CD4-positive, alpha-beta T cell (primary cell): ENCODE data around the gene CARS1. TPM values are rescaled to one million over a fixed set of nuclear protein-coding genes. Genes with fewer than 3 reads are reported as not detected.

Source experiments
- ATAC-seq: fragments of 200-7000 bp; cut with Tn5 transposase; one replicate; pipeline ENCODE4 v1.10.0; 2022; ENCODE audit warnings: mild to moderate bottlenecking; ENCODE audit not compliant: poor library complexity
- CTCF ChIA-PET: fragments of 350-600 bp; sonication (Branson Sonifier 250); formaldehyde crosslinking; loops from one replicate; lab custom pipeline; 2021; ENCODE audit warnings: antibody characterized with exemption, inconsistent platforms; lab: Charles Lee
- POLR2A ChIA-PET: fragments of 350-600 bp; sonication (Branson Sonifier 250); formaldehyde crosslinking; loops from one replicate; lab custom pipeline; 2021; ENCODE audit warnings: antibody characterized with exemption, inconsistent platforms; lab: Charles Lee
- DNase-seq, 14 experiments: peaks; one replicate each; pipeline ENCODE4 v3.0.0-alpha.2; 2013 to 2020; ENCODE audit warnings: mixed read lengths in 2 of 14
- H3K27ac ChIP-seq, 2 donors: one replicate each; pipeline versions ENCODE4 v1.5.1 to v1.7.0; 2013; ENCODE audit warnings: low read length in 2 of 2, low read depth in 1 of 2, mild to moderate bottlenecking in 1 of 2
- H3K27me3 ChIP-seq, 2 experiments: 1 replicate in 1 of 2; 2 replicates in 1 of 2; pipeline versions ENCODE4 v1.6.1 to v1.7.0; 2013; ENCODE audit warnings: low read length in 2 of 2, control low read depth in 1 of 2, mild to moderate bottlenecking in 1 of 2, moderate library complexity in 1 of 2; ENCODE audit not compliant: insufficient read depth in 2 of 2, control insufficient read depth in 1 of 2
- H3K36me3 ChIP-seq: one replicate; pipeline ENCODE4 v1.6.1; 2013; ENCODE audit warnings: low read length, control low read depth; ENCODE audit not compliant: insufficient read depth
- H3K4me1 ChIP-seq: one replicate; pipeline ENCODE4 v1.6.1; 2013; ENCODE audit warnings: low read length, control low read depth; ENCODE audit not compliant: insufficient read depth
- H3K4me3 ChIP-seq: one replicate; pipeline ENCODE4 v1.5.1; 2013; ENCODE audit warnings: mild to moderate bottlenecking, low read length, moderate library complexity
- H3K9me3 ChIP-seq, 2 experiments: 1 replicate in 1 of 2; 2 replicates in 1 of 2; pipeline versions ENCODE4 v1.6.1 to v1.7.0; 2013; ENCODE audit warnings: low read length in 2 of 2, mild to moderate bottlenecking in 2 of 2, control low read depth in 1 of 2, moderate library complexity in 1 of 2; ENCODE audit not compliant: control insufficient read depth in 1 of 2, insufficient read depth in 1 of 2
- H3K27ac Mint-ChIP-seq: one replicate; pipeline ENCODE4 v1.8.0; 2020; ENCODE audit warnings: mixed read lengths
- H3K27me3 Mint-ChIP-seq: one replicate; pipeline ENCODE4 v1.8.0; 2021; ENCODE audit warnings: mixed read lengths
- H3K36me3 Mint-ChIP-seq: one replicate; pipeline ENCODE4 v1.8.0; 2021; ENCODE audit warnings: low read depth, mixed read lengths
- H3K4me1 Mint-ChIP-seq: one replicate; pipeline ENCODE4 v1.8.0; 2021; ENCODE audit warnings: low read depth, mixed read lengths
- H3K4me3 Mint-ChIP-seq: one replicate; pipeline ENCODE4 v1.8.0; 2020; ENCODE audit warnings: mild to moderate bottlenecking, mixed read lengths
- H3K9me3 Mint-ChIP-seq: one replicate; pipeline ENCODE4 v1.8.0; 2020; ENCODE audit warnings: mixed read lengths
- intact Hi-C, 2 experiments: fragments of 100-400 bp; cut with DNase I in 1 of 2; cut with micrococcal nuclease in 1 of 2; formaldehyde crosslinking; loops; one replicate each; pipeline versions ENCODE4 v1.15.1 to v1.9.0; 2023 to 2025; cut with DNase I, micrococcal nuclease
- total RNA-seq, 174 experiments: library from RNA in 2 of 174; stranded (reverse) in 2 of 174; gene quantifications; one replicate each; pipeline ENCODE4 v1.2.3 and lab custom pipeline; 2021 to 2026
- TF ChIP-seq, protein P1 (sequence below): fragments of 200-600 bp; IDR thresholded peaks from one replicate; pipeline ENCODE4 v1.8.0; 2022; ENCODE audit warnings: antibody characterized with exemption, mild to moderate bottlenecking

Gene CARS1
- total RNA-seq, 2 experiments from 2014 or later: 24.1 to 25.2 TPM

DNA sequence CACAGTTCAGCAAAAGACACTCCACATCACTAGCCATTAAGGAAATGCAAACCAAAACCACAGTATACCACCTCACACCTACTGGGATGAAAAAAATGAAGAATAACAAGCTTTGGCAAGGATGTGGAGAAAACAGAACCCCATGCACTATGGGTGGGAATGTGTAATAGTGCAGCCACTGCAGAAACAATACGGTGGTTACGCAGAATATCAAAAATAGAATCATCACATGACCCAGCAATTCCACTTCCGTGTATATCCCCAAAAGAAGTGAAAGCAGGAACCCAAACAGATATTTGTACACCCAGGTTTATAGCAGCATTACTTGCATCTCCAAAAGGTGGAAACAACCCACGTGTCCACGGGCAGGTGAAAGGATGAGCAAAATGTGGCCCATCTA is 20.8 kb downstream of the CARS1 start:
- Mint-ChIP-seq H3K27ac (peak overlapping the region; percentile 63), H3K4me1 (peaks cover 32% of the 10 kb centered on the region), H3K9me3 (no peaks in the 10 kb centered on the region), H3K27me3 (no peaks in the 10 kb centered on the region), H3K4me3 (peak overlapping the region; percentile 27), H3K36me3 (peaks cover 85% of the 10 kb centered on the region)
- H3K36me3 ChIP-seq: peaks cover 83% of the 10 kb centered on the region
- H3K27ac ChIP-seq: no peak overlapping the region
- H3K4me3 ChIP-seq: no peak overlapping the region
- peak in 2 of 14 experiments; percentile 23 to 38 for DNase-seq
- H3K4me1 ChIP-seq: peaks cover 19% of the 10 kb centered on the region
- POLR2A ChIA-PET: interaction anchor here (0.9 to 2.1 kb wide), 4 partner anchors 13 to 55 kb away, joined by 3 to 12 read pairs (median 8); no protein-coding TSS in a partner anchor
- CTCF ChIA-PET: interaction anchor here (0.8 to 2.3 kb wide), 3 partner anchors 40 to 55 kb away, joined by 3 to 10 read pairs (median 3); no protein-coding TSS in a partner anchor
- TF ChIP-seq, protein P1, sequence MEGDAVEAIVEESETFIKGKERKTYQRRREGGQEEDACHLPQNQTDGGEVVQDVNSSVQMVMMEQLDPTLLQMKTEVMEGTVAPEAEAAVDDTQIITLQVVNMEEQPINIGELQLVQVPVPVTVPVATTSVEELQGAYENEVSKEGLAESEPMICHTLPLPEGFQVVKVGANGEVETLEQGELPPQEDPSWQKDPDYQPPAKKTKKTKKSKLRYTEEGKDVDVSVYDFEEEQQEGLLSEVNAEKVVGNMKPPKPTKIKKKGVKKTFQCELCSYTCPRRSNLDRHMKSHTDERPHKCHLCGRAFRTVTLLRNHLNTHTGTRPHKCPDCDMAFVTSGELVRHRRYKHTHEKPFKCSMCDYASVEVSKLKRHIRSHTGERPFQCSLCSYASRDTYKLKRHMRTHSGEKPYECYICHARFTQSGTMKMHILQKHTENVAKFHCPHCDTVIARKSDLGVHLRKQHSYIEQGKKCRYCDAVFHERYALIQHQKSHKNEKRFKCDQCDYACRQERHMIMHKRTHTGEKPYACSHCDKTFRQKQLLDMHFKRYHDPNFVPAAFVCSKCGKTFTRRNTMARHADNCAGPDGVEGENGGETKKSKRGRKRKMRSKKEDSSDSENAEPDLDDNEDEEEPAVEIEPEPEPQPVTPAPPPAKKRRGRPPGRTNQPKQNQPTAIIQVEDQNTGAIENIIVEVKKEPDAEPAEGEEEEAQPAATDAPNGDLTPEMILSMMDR: no peak
- H3K9me3 ChIP-seq: no peaks in the 10 kb centered on the region
- ATAC-seq: peak; percentile 40
- intact Hi-C loops: loop anchor here in 1 of 2 experiments (2.0 to 5.0 kb wide), 2 partner anchors 20 to 181 kb away; partner anchors contain the start of gene MRGPRG
- no peaks in the 10 kb centered on the region for H3K27me3 ChIP-seq

- intact Hi-C loops: loop anchor here in 1 of 2 experiments (5.0 kb wide), 1 partner anchor 182 kb away; the partner anchor contains the start of gene MRGPRG
- H3K4me3 ChIP-seq: no peak overlapping the region
- POLR2A ChIA-PET: interaction anchor here (0.9 to 1.2 kb wide), 3 partner anchors 12 to 59 kb away, joined by 3 to 8 read pairs (median 3); no protein-coding TSS in a partner anchor
- Mint-ChIP-seq H3K9me3 (no peaks in the 10 kb centered on the region), H3K4me3 (no peak overlapping the region), H3K36me3 (peaks cover 85% of the 10 kb centered on the region), H3K27me3 (no peaks in the 10 kb centered on the region), H3K4me1 (peaks cover 42% of the 10 kb centered on the region), H3K27ac (no peak overlapping the region)
- H3K9me3 ChIP-seq: no peaks in the 10 kb centered on the region
- peaks cover 72% of the 10 kb centered on the region for H3K36me3 ChIP-seq
- no peaks in the 10 kb centered on the region for H3K27me3 ChIP-seq
- no peak overlapping the region for H3K27ac ChIP-seq
- CTCF ChIA-PET: interaction anchor here (2.3 kb wide), 1 partner anchor 56 kb away, joined by 10 read pairs; no protein-coding TSS in a partner anchor
- DNase-seq (no peak), ATAC-seq (no peak)
- peaks cover 19% of the 10 kb centered on the region for H3K4me1 ChIP-seq
- TF ChIP-seq, protein P1: no peak
Measured at GRCh38 chr11:3035333-3035732, 21.9 kb downstream of the CARS1 start.

DNA sequence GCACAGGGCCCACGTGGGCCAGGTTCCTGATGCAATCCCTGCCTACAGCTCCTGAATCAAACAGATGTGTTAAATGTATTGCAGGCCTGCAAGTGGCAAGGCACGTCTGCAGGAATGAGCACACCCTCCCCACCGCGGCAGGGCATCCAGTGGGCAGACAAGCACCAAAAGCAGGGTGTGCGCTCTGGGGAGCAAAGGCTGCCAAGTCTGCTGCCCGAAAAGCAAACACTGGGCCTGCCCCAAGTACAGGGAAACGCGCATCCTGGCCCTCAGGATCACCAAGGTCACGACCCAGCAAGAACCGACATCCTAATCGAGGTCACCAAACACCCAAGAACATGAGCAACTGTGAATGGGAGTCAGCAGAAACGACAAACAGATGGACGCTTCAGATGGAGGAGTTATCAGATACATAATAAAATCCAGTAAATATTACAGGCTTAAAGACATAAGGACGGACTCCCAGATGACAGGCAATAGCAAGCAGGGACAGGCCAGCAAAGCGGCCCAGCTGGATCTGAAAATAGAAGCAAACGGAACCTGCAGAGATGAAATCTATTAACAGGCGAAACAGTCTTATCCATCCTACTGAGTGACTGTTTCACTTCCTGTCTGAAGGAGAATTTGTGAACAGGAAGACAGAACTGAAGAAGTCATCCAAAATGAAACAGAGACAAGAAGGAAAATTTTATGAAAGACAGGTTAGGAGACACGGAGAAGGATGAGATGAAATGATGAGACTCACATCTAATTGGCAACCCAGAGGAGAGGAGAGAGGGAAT is 26.7 kb downstream of the CARS1 start:
- ChIA-PET POLR2A (no interaction called here), CTCF (no interaction called here)
- H3K4me1 Mint-ChIP-seq: peaks cover 15% of the 10 kb centered on the region
- no peaks in the 10 kb centered on the region for H3K4me1 ChIP-seq
- H3K9me3 ChIP-seq: no peaks in the 10 kb centered on the region
- peaks cover 65% of the 10 kb centered on the region for H3K36me3 ChIP-seq
- no peak overlapping the region for H3K27ac Mint-ChIP-seq
- no peaks in the 10 kb centered on the region for H3K9me3 Mint-ChIP-seq
- peaks cover 88% of the 10 kb centered on the region for H3K36me3 Mint-ChIP-seq
- H3K4me3 ChIP-seq: no peak overlapping the region
- no peak overlapping the region for H3K27ac ChIP-seq
- no peaks in the 10 kb centered on the region for H3K27me3 Mint-ChIP-seq
- H3K27me3 ChIP-seq: no peaks in the 10 kb centered on the region
- intact Hi-C loops: no loop called here
- no peak for DNase-seq
- no peak for ATAC-seq
- TF ChIP-seq, protein P1: no peak
- no peak overlapping the region for H3K4me3 Mint-ChIP-seq
